SK-N-SH treated with all-trans-retinoic acid at 6 μM for 48 hours (cell line): Measurements from ENCODE around the gene EMX1.

Source experiments
- ATAC-seq: fragments of 200-7000 bp; cut with Tn5 transposase; 3 replicates; pipeline ENCODE4 v1.9.1; 2020; ENCODE audit warnings: mild to moderate bottlenecking, moderate library complexity
- ARNTL ChIP-seq: fragments of 450-650 bp; formaldehyde crosslinking; IDR thresholded peaks from 2 replicates; pipeline ENCODE4 v1.5.0; 2020; ENCODE audit warnings: low read depth, mild to moderate bottlenecking, moderate library complexity, borderline replicate concordance
- BACH2 ChIP-seq: fragments of 250-450 bp; sonication (Bioruptor Pico); IDR thresholded peaks from 2 replicates; pipeline ENCODE4 v1.9.0; 2021; ENCODE audit warnings: mild to moderate bottlenecking, borderline replicate concordance
- CSDC2 ChIP-seq: fragments of 250-450 bp; sonication (Bioruptor Pico); IDR thresholded peaks from 2 replicates; pipeline ENCODE4 v1.5.0; 2020; ENCODE audit warnings: mild to moderate bottlenecking, moderate library complexity
- ESRRG ChIP-seq: fragments of 250-450 bp; sonication (Bioruptor Pico); IDR thresholded peaks from 2 replicates; pipeline ENCODE4 v1.6.1; 2021; ENCODE audit warnings: mild to moderate bottlenecking
- GLIS3 ChIP-seq: fragments of 250-450 bp; sonication (Bioruptor Pico); IDR thresholded peaks from 2 replicates; pipeline ENCODE4 v1.5.0; 2020; ENCODE audit warnings: mild to moderate bottlenecking, moderate library complexity
- ISL1 ChIP-seq: fragments of 250-450 bp; sonication (Bioruptor Pico); IDR thresholded peaks from 2 replicates; pipeline ENCODE4 v2.1.2; 2022; ENCODE audit warnings: mild to moderate bottlenecking, moderate library complexity
- OSR1 ChIP-seq: fragments of 250-450 bp; sonication (Bioruptor Pico); IDR thresholded peaks from 2 replicates; pipeline ENCODE4 v1.8.0; 2022; ENCODE audit warnings: moderate library complexity, mild to moderate bottlenecking, inconsistent platforms
- PPARA ChIP-seq: fragments of 250-450 bp; sonication (Bioruptor Pico); IDR thresholded peaks from 2 replicates; pipeline ENCODE4 v1.5.0; 2020; ENCODE audit warnings: mild to moderate bottlenecking, borderline replicate concordance
- RARB ChIP-seq: fragments of 250-450 bp; sonication (Bioruptor Pico); IDR thresholded peaks from 2 replicates; pipeline ENCODE4 v1.8.0; 2021; ENCODE audit warnings: mild to moderate bottlenecking, moderate library complexity
- SNAI2 ChIP-seq: fragments of 250-450 bp; sonication (Bioruptor Pico); IDR thresholded peaks from 2 replicates; pipeline ENCODE4 v1.5.0; 2020; ENCODE audit warnings: mild to moderate bottlenecking, moderate library complexity
- TCF4 ChIP-seq: fragments of 250-450 bp; sonication (Bioruptor Pico); IDR thresholded peaks from 2 replicates; pipeline ENCODE4 v1.8.0; 2021; ENCODE audit warnings: mild to moderate bottlenecking, moderate library complexity, borderline replicate concordance
- TOX ChIP-seq: fragments of 250-450 bp; sonication (Bioruptor Pico); IDR thresholded peaks from 2 replicates; pipeline ENCODE4 v1.8.0; 2021; ENCODE audit warnings: mild to moderate bottlenecking, moderate library complexity, borderline replicate concordance
- ZC3H10 ChIP-seq: fragments of 250-450 bp; sonication (Bioruptor Pico); IDR thresholded peaks from 2 replicates; pipeline ENCODE4 v1.5.1; 2021; ENCODE audit warnings: mild to moderate bottlenecking, moderate library complexity
- ZFP3 ChIP-seq: fragments of 250-450 bp; sonication (Bioruptor Pico); IDR thresholded peaks from 2 replicates; pipeline ENCODE4 v1.5.0; 2020; ENCODE audit warnings: mild to moderate bottlenecking, moderate library complexity
- ZFP30 ChIP-seq: fragments of 450-650 bp; formaldehyde crosslinking; IDR thresholded peaks from 2 replicates; pipeline ENCODE4 v1.5.0; 2022; ENCODE audit warnings: mild to moderate bottlenecking, moderate library complexity
- ZNF565 ChIP-seq: fragments of 450-650 bp; formaldehyde crosslinking; conservative IDR thresholded peaks from 2 replicates; pipeline ENCODE4 v1.5.0; 2020; ENCODE audit warnings: low read depth, mild to moderate bottlenecking, moderate library complexity
- ZNF70 ChIP-seq: fragments of 450-650 bp; formaldehyde crosslinking; IDR thresholded peaks from 2 replicates; pipeline ENCODE4 v1.5.0; 2020; ENCODE audit warnings: mild to moderate bottlenecking, moderate library complexity
- ZNF8 ChIP-seq: fragments of 450-650 bp; formaldehyde crosslinking; IDR thresholded peaks from 2 replicates; pipeline ENCODE4 v1.5.0; 2020; ENCODE audit warnings: mild to moderate bottlenecking, moderate library complexity
- TF ChIP-seq, protein P1 (sequence below): fragments of 250-450 bp; sonication (Bioruptor Pico); IDR thresholded peaks from 2 replicates; pipeline ENCODE4 v1.5.1; 2021; ENCODE audit warnings: mild to moderate bottlenecking, moderate library complexity
- TF ChIP-seq, protein P2 (sequence below): fragments of 250-450 bp; sonication (Bioruptor Pico); IDR thresholded peaks from 2 replicates; pipeline ENCODE4 v1.5.1; 2020; ENCODE audit warnings: low read depth, mild to moderate bottlenecking, moderate library complexity
- TF ChIP-seq, protein P3 (sequence below): fragments of 250-450 bp; sonication (Bioruptor Pico); IDR thresholded peaks from 2 replicates; pipeline ENCODE4 v1.8.0; 2020; ENCODE audit warnings: mild to moderate bottlenecking, moderate library complexity, borderline replicate concordance
- TF ChIP-seq, protein P4 (sequence below): fragments of 250-450 bp; sonication (Bioruptor Pico); IDR thresholded peaks from 2 replicates; pipeline ENCODE4 v1.5.0; 2020; ENCODE audit warnings: mild to moderate bottlenecking, moderate library complexity

EMX1 gene

DNA sequence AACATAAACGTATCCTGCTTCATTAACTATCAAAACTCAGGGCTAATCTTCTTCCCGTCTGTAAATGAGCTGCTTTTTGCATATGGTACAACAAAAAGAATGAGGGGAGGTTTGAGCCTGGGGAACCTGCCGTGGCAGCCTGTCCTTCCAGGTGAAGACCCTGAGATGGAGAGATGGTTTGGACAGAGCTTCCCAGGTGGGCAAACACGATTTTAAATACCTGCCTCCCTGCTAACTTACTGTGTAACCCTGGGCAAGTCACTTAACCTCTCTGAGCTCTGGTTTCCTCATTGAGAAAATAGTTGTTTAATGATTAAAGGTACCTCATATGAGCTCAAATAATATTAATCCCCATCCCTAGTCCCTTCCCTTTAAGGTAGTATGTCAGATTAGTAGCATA lies 9.0 kb downstream of the EMX1 start:
- ATAC-seq = no peak
- TF ChIP-seq ZNF565 (CRISPR knock-in tag) (no peak), RARB (CRISPR knock-in tag) (no peak)

DNA sequence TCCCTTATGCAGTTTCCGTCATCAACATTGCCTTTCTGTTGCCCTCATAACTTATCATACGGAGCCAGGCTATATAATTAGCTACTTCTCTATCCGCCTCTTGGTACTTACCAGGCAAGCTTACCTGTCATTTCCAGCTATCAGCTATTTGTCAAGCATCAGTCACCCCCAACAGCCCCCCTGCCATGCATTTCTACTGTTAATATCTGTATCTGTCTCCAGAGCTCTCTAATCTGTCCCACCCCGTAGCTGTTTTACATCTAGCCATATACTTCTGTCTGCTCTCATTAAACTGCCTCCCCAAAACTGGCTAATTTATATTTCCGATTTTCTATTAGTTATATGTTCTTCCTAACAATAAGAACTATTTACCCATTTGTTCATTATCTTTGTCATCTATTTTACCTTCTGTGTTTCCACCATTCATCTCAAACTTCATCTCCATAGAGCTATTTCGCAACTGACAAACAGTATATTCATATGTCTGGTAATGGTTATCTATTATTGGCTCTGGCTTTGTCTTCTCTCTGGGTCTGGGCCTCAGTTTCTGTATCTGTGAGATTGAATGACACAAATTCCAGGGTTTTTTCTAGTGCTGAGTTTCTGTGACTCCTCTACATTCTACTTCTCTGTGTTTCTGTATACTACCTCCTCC lies 9.6 kb downstream of the EMX1 start:
- TF ChIP-seq ZNF70 (CRISPR knock-in tag) = no peak
- ATAC-seq = no peak

DNA sequence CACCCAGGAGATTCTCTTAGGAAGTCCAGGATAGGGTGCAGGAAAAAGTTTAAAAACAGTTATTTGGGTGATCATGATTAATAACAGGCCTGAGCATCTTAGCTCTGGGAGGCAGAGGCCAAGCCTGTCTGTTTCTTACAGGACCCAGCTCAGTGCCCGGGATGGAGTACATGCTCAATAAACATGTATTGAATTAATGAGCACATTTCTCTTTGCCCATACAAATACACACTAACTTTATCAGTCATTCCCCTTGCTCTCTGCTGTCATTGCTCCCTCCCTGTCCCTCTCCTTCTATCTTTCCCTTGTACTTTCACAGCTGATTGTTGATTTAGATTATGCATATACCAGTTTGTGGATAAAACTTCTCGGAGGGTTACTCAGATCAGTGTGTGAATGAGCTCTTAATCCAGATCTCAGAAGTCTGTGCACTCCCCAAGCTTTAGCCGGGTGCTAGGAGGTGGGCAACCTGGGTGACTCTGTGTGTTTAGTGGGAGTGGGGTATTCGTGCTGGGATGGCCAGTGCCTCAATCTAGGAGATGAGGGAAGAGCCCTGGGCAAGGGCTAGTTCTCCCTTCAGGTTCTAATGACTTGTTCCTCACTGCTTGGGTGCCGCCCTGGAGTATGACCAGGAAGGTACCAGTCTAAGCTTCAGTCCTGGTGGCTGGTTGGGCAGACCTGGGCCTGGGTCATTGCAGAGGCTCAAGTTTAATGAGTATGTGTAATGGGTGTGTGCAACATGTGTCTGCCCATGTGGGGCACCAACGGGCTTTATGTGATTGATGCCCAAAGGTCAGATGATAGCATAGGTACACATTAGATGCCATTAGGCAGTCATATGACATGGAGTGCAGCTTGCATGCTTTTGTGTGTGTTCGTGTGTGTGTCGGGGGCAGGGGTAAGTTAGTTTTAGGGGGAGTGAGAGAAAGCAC lies 10.6 kb downstream of the EMX1 start:
- no peak for ATAC-seq
- no peak for TF ChIP-seq ZNF8 (CRISPR knock-in tag)
- no peak for TF ChIP-seq PPARA (CRISPR knock-in tag)
- no peak for TF ChIP-seq ISL1 (CRISPR knock-in tag)
- no peak for TF ChIP-seq ZNF70 (CRISPR knock-in tag)
- TF ChIP-seq, protein P1, sequence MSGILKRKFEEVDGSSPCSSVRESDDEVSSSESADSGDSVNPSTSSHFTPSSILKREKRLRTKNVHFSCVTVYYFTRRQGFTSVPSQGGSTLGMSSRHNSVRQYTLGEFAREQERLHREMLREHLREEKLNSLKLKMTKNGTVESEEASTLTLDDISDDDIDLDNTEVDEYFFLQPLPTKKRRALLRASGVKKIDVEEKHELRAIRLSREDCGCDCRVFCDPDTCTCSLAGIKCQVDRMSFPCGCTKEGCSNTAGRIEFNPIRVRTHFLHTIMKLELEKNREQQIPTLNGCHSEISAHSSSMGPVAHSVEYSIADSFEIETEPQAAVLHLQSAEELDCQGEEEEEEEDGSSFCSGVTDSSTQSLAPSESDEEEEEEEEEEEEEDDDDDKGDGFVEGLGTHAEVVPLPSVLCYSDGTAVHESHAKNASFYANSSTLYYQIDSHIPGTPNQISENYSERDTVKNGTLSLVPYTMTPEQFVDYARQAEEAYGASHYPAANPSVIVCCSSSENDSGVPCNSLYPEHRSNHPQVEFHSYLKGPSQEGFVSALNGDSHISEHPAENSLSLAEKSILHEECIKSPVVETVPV (CRISPR knock-in tag) = no peak
- no peak for TF ChIP-seq TCF4 (CRISPR knock-in tag)
- TF ChIP-seq ZFP3 (CRISPR knock-in tag) = no peak
- TF ChIP-seq, protein P2, sequence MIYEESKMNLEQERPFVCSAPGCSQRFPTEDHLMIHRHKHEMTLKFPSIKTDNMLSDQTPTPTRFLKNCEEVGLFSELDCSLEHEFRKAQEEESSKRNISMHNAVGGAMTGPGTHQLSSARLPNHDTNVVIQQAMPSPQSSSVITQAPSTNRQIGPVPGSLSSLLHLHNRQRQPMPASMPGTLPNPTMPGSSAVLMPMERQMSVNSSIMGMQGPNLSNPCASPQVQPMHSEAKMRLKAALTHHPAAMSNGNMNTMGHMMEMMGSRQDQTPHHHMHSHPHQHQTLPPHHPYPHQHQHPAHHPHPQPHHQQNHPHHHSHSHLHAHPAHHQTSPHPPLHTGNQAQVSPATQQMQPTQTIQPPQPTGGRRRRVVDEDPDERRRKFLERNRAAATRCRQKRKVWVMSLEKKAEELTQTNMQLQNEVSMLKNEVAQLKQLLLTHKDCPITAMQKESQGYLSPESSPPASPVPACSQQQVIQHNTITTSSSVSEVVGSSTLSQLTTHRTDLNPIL (CRISPR knock-in tag) = no peak
- no peak for TF ChIP-seq ESRRG (CRISPR knock-in tag)
- TF ChIP-seq TOX (CRISPR knock-in tag) = no peak
- TF ChIP-seq BACH2 (CRISPR knock-in tag) = no peak
- TF ChIP-seq GLIS3 (CRISPR knock-in tag) = no peak
- no peak for TF ChIP-seq OSR1
- TF ChIP-seq ZC3H10 (CRISPR knock-in tag) = no peak
- TF ChIP-seq, protein P3, sequence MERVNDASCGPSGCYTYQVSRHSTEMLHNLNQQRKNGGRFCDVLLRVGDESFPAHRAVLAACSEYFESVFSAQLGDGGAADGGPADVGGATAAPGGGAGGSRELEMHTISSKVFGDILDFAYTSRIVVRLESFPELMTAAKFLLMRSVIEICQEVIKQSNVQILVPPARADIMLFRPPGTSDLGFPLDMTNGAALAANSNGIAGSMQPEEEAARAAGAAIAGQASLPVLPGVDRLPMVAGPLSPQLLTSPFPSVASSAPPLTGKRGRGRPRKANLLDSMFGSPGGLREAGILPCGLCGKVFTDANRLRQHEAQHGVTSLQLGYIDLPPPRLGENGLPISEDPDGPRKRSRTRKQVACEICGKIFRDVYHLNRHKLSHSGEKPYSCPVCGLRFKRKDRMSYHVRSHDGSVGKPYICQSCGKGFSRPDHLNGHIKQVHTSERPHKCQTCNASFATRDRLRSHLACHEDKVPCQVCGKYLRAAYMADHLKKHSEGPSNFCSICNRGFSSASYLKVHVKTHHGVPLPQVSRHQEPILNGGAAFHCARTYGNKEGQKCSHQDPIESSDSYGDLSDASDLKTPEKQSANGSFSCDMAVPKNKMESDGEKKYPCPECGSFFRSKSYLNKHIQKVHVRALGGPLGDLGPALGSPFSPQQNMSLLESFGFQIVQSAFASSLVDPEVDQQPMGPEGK (CRISPR knock-in tag) = no peak
- no peak for TF ChIP-seq ZNF565 (CRISPR knock-in tag)
- TF ChIP-seq, protein P4, sequence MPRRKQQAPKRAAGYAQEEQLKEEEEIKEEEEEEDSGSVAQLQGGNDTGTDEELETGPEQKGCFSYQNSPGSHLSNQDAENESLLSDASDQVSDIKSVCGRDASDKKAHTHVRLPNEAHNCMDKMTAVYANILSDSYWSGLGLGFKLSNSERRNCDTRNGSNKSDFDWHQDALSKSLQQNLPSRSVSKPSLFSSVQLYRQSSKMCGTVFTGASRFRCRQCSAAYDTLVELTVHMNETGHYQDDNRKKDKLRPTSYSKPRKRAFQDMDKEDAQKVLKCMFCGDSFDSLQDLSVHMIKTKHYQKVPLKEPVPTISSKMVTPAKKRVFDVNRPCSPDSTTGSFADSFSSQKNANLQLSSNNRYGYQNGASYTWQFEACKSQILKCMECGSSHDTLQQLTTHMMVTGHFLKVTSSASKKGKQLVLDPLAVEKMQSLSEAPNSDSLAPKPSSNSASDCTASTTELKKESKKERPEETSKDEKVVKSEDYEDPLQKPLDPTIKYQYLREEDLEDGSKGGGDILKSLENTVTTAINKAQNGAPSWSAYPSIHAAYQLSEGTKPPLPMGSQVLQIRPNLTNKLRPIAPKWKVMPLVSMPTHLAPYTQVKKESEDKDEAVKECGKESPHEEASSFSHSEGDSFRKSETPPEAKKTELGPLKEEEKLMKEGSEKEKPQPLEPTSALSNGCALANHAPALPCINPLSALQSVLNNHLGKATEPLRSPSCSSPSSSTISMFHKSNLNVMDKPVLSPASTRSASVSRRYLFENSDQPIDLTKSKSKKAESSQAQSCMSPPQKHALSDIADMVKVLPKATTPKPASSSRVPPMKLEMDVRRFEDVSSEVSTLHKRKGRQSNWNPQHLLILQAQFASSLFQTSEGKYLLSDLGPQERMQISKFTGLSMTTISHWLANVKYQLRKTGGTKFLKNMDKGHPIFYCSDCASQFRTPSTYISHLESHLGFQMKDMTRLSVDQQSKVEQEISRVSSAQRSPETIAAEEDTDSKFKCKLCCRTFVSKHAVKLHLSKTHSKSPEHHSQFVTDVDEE = no peak
- TF ChIP-seq RARB (CRISPR knock-in tag) = no peak

DNA sequence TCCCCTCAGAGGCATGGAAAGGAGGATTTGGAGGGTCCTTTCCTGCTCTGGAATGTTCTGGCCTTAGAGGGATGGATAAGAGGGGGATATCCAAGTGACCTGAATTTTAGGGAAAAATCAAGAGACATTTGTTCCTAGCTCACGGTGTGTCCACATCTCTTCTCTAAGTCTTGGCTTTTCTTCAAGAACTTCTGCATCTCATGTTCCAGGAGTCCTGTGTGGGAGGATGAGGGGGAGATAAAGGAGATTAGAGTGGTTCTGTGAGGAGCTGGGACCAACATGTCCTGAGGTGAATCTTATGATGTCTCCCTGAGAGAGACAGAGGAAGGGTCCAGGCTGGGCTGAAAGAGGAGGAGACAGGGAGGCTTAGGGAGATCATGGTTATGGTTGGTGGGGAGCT lies 11.7 kb downstream of the EMX1 start:
- ATAC-seq = no peak
- TF ChIP-seq PPARA (CRISPR knock-in tag) (no peak), CSDC2 (CRISPR knock-in tag) (no peak), TOX (CRISPR knock-in tag) (no peak), ZFP3 (CRISPR knock-in tag) (no peak), ZC3H10 (CRISPR knock-in tag) (no peak), SNAI2 (CRISPR knock-in tag) (no peak), RARB (CRISPR knock-in tag) (no peak), ZNF565 (CRISPR knock-in tag) (no peak), TCF4 (CRISPR knock-in tag) (no peak), ARNTL (no peak), ZNF70 (CRISPR knock-in tag) (no peak), ZNF8 (CRISPR knock-in tag) (no peak), ZFP30 (CRISPR knock-in tag) (no peak), OSR1 (no peak), BACH2 (CRISPR knock-in tag) (no peak)
- TF ChIP-seq, protein P4 = no peak
